Measurements from ENCODE around the gene TRAPPC1. TPM values are rescaled to one million over a fixed set of nuclear protein-coding genes. Genes with fewer than 3 reads are reported as not detected.

Gene TRAPPC1
- total and polyA plus RNA-seq, 3 donors from 2014 or later = 76.1 to 115 (median 96.1) TPM

DNA sequence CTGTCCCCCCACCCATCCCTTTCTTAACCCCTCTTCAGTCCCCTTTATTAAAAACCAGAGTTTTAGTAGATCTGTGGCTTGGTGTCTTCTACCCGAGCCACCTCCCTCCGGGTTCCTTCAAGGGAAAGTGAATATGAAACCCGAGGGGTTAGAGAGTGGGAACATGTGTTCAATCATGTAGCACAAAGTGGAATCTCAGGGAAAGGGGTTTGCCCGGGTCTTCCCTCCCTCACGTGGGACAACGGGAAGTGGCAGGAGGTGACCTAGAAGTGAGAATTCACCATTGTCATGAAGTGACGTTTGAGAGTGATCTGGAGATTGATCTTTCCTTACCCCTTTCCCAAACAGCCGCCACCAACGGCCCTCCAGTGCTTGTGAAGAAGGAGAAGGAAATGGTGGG, 20.6 kb downstream of the TRAPPC1 start:
- Histone ChIP-seq H3K9me3 (no peaks in the 10 kb centered on the region), H3K4me1 (peaks cover 6% of the 10 kb centered on the region), H3K27me3 (no peaks in the 10 kb centered on the region), H3K36me3 (ENCODE audit: low read depth, missing control alignments) (no peaks in the 10 kb centered on the region), H3K4me3 (no peak overlapping the region), H3K27ac (no peak overlapping the region)
- 71 to 76% methylated on average over 8 to 9 of the region's 9 CpGs for WGBS, 2 donors
- no peak for DNase-seq
- intact Hi-C loops (cut with DNase I; ENCODE audit: low total_unique reads) = loop anchor here (5.0 kb wide), 1 partner anchor 81 kb away; no protein-coding TSS in a partner anchor
- TF ChIP-seq, protein P1, sequence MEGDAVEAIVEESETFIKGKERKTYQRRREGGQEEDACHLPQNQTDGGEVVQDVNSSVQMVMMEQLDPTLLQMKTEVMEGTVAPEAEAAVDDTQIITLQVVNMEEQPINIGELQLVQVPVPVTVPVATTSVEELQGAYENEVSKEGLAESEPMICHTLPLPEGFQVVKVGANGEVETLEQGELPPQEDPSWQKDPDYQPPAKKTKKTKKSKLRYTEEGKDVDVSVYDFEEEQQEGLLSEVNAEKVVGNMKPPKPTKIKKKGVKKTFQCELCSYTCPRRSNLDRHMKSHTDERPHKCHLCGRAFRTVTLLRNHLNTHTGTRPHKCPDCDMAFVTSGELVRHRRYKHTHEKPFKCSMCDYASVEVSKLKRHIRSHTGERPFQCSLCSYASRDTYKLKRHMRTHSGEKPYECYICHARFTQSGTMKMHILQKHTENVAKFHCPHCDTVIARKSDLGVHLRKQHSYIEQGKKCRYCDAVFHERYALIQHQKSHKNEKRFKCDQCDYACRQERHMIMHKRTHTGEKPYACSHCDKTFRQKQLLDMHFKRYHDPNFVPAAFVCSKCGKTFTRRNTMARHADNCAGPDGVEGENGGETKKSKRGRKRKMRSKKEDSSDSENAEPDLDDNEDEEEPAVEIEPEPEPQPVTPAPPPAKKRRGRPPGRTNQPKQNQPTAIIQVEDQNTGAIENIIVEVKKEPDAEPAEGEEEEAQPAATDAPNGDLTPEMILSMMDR (IDR thresholded peaks at IDR 0.05) = no peak
- TF ChIP-seq POLR2A (IDR thresholded peaks at IDR 0.05) = no peak

- DNase-seq = no peak
- H3K9me3 ChIP-seq = no peaks in the 10 kb centered on the region
- TF ChIP-seq, protein P1 (IDR thresholded peaks at IDR 0.05) = no peak
- no peak for TF ChIP-seq POLR2A (IDR thresholded peaks at IDR 0.05)
- WGBS, 2 donors = 94 to 96% methylated on average over 13 of the region's 13 CpGs
- H3K4me3 ChIP-seq = no peak overlapping the region
- peaks cover 6% of the 10 kb centered on the region for H3K4me1 ChIP-seq
- no peaks in the 10 kb centered on the region for H3K36me3 ChIP-seq (ENCODE audit: low read depth, missing control alignments)
- H3K27me3 ChIP-seq = no peaks in the 10 kb centered on the region
- intact Hi-C loops (cut with DNase I; ENCODE audit: low total_unique reads) = loop anchor here (5.0 kb wide), 1 partner anchor 82 kb away; no protein-coding TSS in a partner anchor
- H3K27ac ChIP-seq = no peak overlapping the region
Measured at GRCh38 chr17:7910711-7911110, 21.0 kb downstream of the TRAPPC1 start.

DNA sequence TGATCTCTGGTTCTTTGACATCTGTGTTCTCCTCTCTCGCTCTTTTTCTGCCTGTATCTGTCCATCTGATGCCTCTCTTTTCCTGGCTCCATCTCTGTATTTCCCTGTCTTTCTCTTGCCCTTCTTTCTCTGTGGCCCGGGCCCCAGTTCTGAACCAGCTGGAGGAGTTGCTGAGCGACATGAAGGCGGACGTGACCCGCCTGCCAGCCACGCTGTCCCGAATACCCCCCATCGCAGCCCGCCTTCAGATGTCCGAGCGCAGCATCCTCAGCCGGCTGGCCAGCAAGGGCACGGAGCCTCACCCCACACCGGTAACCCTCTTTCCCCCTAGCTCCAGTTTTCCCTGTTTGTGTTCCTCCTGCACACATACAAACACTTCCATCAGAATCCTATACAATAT, 21.5 kb downstream of the TRAPPC1 start:
- no peaks in the 10 kb centered on the region for H3K9me3 ChIP-seq
- no peak overlapping the region for H3K27ac ChIP-seq
- H3K4me3 ChIP-seq = no peak overlapping the region
- H3K27me3 ChIP-seq = no peaks in the 10 kb centered on the region
- WGBS, 2 donors = 94 to 95% methylated on average over 15 of the region's 15 CpGs
- TF ChIP-seq POLR2A (IDR thresholded peaks at IDR 0.05) = no peak
- TF ChIP-seq, protein P1 (IDR thresholded peaks at IDR 0.05) = no peak
- no peak for DNase-seq
- peaks cover 6% of the 10 kb centered on the region for H3K4me1 ChIP-seq
- intact Hi-C loops (cut with DNase I; ENCODE audit: low total_unique reads) = loop anchor here (5.0 kb wide), 1 partner anchor 82 kb away; no protein-coding TSS in a partner anchor
- H3K36me3 ChIP-seq (ENCODE audit: low read depth, missing control alignments) = no peaks in the 10 kb centered on the region

DNA sequence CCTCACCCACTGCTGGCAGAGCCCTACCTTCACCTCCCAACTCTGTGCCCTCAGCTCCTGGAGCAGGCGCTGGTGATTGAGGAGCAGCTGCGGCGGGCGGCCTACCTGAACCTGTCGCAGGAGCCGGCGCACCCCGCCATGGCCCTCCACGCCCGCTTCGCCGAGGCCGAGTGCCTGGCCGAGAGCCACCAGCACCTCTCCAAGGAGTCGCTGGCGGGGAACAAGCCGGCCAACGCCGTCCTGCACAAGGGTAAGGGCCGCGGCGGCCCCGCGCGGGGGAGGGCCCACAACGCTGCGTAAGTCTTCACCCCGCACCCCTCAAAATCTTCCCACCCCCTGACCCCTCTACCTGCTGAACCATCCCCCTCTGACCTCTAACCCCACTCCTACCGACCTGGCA, 22.7 kb downstream of the TRAPPC1 start:
- Histone ChIP-seq H3K9me3 (no peaks in the 10 kb centered on the region), H3K4me1 (no peaks in the 10 kb centered on the region), H3K4me3 (no peak overlapping the region), H3K27me3 (no peaks in the 10 kb centered on the region), H3K27ac (no peak overlapping the region), H3K36me3 (ENCODE audit: low read depth, missing control alignments) (no peaks in the 10 kb centered on the region)
- TF ChIP-seq, protein P1 (IDR thresholded peaks at IDR 0.05) = no peak
- TF ChIP-seq POLR2A (IDR thresholded peaks at IDR 0.05) = no peak
- 78 to 94% methylated on average over 5 to 29 of the region's 29 CpGs for WGBS, 2 donors
- intact Hi-C loops (cut with DNase I; ENCODE audit: low total_unique reads) = no loop called here
- no peak for DNase-seq
